ENCODE data around the gene TSGA10IP.

TSGA10IP gene

DNA sequence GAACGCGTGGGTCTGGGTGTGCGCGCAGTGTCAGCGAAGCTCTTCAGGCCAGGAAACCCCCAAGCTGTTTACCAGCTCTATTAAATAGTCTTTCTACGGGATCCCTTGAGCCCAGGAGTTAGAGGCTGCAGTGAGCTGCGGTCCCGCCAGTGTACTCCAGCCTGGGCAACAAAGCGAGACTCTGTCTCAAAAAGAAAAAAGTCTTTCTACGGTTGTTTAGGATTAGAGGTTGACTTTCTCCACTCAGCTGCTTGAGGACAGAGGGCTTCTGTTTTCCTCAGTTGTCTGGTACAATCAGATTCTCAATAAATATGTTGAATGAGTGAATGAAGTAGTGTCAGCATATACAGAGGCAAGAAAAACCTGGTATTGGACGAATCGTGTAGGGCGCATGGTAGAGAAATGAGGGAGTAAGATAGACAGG lies 16.9 kb downstream of the TSGA10IP start:
- no peaks in the 10 kb centered on the region for H3K27me3 ChIP-seq (ENCODE audit: insufficient read depth, poor library complexity, severe bottlenecking)
- DNase-seq (ENCODE audit: low read depth in 1 of 2, low spot score in 1 of 2) = no peak
- H3K27ac ChIP-seq (replicated peaks) = peak overlapping the region; percentile 47
- peak overlapping the region; percentile 80 for H3K4me3 ChIP-seq (replicated peaks; ENCODE audit: insufficient read depth, low read length)
- no peak for TF ChIP-seq SPI1 (IDR thresholded peaks at IDR 0.05; ENCODE audit: borderline replicate concordance, low read depth)
- TF ChIP-seq, protein P1, sequence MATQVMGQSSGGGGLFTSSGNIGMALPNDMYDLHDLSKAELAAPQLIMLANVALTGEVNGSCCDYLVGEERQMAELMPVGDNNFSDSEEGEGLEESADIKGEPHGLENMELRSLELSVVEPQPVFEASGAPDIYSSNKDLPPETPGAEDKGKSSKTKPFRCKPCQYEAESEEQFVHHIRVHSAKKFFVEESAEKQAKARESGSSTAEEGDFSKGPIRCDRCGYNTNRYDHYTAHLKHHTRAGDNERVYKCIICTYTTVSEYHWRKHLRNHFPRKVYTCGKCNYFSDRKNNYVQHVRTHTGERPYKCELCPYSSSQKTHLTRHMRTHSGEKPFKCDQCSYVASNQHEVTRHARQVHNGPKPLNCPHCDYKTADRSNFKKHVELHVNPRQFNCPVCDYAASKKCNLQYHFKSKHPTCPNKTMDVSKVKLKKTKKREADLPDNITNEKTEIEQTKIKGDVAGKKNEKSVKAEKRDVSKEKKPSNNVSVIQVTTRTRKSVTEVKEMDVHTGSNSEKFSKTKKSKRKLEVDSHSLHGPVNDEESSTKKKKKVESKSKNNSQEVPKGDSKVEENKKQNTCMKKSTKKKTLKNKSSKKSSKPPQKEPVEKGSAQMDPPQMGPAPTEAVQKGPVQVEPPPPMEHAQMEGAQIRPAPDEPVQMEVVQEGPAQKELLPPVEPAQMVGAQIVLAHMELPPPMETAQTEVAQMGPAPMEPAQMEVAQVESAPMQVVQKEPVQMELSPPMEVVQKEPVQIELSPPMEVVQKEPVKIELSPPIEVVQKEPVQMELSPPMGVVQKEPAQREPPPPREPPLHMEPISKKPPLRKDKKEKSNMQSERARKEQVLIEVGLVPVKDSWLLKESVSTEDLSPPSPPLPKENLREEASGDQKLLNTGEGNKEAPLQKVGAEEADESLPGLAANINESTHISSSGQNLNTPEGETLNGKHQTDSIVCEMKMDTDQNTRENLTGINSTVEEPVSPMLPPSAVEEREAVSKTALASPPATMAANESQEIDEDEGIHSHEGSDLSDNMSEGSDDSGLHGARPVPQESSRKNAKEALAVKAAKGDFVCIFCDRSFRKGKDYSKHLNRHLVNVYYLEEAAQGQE (IDR thresholded peaks at IDR 0.05; ENCODE audit: insufficient replicate concordance, low read depth) = no peak
- TF ChIP-seq, protein P2, sequence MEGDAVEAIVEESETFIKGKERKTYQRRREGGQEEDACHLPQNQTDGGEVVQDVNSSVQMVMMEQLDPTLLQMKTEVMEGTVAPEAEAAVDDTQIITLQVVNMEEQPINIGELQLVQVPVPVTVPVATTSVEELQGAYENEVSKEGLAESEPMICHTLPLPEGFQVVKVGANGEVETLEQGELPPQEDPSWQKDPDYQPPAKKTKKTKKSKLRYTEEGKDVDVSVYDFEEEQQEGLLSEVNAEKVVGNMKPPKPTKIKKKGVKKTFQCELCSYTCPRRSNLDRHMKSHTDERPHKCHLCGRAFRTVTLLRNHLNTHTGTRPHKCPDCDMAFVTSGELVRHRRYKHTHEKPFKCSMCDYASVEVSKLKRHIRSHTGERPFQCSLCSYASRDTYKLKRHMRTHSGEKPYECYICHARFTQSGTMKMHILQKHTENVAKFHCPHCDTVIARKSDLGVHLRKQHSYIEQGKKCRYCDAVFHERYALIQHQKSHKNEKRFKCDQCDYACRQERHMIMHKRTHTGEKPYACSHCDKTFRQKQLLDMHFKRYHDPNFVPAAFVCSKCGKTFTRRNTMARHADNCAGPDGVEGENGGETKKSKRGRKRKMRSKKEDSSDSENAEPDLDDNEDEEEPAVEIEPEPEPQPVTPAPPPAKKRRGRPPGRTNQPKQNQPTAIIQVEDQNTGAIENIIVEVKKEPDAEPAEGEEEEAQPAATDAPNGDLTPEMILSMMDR (IDR thresholded peaks at IDR 0.05; ENCODE audit: insufficient read depth, low read length) = no peak
- no peak for TF ChIP-seq GABPA (IDR thresholded peaks at IDR 0.05; ENCODE audit: low read depth)
- no peak for TF ChIP-seq POLR2AphosphoS5 (IDR thresholded peaks at IDR 0.05; ENCODE audit: low read depth)

DNA sequence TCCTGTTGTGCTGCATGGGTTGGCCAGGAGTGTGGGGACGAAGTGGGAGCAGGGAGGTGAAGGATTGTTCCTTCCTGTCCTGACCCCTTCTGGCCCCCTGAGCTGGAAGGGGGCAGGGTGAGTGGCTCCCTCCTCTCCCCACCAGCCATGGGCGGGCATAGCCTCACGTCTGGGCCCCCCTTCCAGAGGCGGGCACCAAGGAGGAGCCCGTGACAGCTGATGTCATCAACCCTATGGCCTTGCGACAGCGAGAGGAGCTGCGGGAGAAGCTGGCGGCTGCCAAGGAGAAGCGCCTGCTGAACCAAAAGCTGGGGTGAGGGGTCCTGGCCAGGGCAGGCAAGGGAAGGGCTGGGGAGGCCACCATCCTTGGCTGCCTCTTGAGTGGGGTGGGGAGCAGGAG lies 19.6 kb downstream of the TSGA10IP start:
- no peak for DNase-seq (ENCODE audit: low read depth in 1 of 2, low spot score in 1 of 2)
- Histone ChIP-seq H3K27me3 (ENCODE audit: insufficient read depth, poor library complexity, severe bottlenecking) (no peaks in the 10 kb centered on the region), H3K27ac (replicated peaks) (no peak overlapping the region), H3K4me3 (replicated peaks; ENCODE audit: insufficient read depth, low read length) (no peak overlapping the region)
- no peak for TF ChIP-seq GABPA (IDR thresholded peaks at IDR 0.05; ENCODE audit: low read depth)
- TF ChIP-seq SPI1 (IDR thresholded peaks at IDR 0.05; ENCODE audit: borderline replicate concordance, low read depth) = no peak
- TF ChIP-seq, protein P2 (IDR thresholded peaks at IDR 0.05; ENCODE audit: insufficient read depth, low read length) = no peak
- TF ChIP-seq, protein P1 (IDR thresholded peaks at IDR 0.05; ENCODE audit: insufficient replicate concordance, low read depth) = no peak
- no peak for TF ChIP-seq POLR2AphosphoS5 (IDR thresholded peaks at IDR 0.05; ENCODE audit: low read depth)

DNA sequence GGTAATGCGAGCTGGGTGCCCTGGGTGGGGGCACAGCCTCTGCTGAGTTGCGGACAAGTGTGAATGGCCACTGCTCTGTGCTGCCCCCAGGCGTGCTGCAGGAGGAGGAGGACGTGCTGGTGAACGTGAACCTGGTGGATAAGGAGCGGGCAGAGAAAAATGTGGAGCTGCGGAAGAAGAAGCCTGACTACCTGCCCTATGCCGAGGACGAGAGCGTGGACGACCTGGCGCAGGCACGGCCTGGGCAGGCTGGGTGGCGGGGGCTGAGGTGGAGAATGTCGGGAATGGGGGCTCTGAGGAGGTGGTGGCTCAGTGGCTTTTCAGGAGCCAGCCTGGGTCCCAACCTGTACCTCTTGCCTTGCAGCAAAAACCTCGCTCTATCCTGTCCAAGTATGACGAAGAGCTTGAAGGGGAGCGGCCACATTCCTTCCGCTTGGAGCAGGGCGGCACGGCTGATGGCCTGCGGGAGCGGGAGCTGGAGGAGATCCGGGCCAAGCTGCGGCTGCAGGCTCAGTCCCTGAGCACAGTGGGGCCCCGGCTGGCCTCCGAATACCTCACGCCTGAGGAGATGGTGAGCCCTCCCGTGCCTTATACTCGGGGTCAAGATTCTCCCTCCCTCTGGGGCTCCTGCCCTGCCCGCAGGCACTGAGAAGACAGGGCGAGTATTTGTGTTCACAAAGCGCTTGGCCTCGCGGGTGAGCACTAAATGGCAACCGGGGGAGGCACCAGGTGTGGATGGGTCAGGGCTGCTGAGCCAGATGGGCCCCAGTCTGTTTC lies 20.9 kb downstream of the TSGA10IP start:
- TF ChIP-seq POLR2AphosphoS5 (IDR thresholded peaks at IDR 0.05; ENCODE audit: low read depth) (no peak), SPI1 (IDR thresholded peaks at IDR 0.05; ENCODE audit: borderline replicate concordance, low read depth) (no peak), GABPA (IDR thresholded peaks at IDR 0.05; ENCODE audit: low read depth) (no peak)
- TF ChIP-seq, protein P2 (IDR thresholded peaks at IDR 0.05; ENCODE audit: insufficient read depth, low read length) = no peak
- TF ChIP-seq, protein P1 (IDR thresholded peaks at IDR 0.05; ENCODE audit: insufficient replicate concordance, low read depth) = no peak

More for the DNA sequence above, 20.9 kb downstream of the TSGA10IP start:
- no peak for DNase-seq (ENCODE audit: low read depth in 1 of 2, low spot score in 1 of 2)
- no peaks in the 10 kb centered on the region for H3K27me3 ChIP-seq (ENCODE audit: insufficient read depth, poor library complexity, severe bottlenecking)
- H3K4me3 ChIP-seq (replicated peaks; ENCODE audit: insufficient read depth, low read length) = no peak overlapping the region
- H3K27ac ChIP-seq (replicated peaks) = no peak overlapping the region

Measured in HL-60 (cell line).